OCI-LY3 (cell line): Measurements from ENCODE around the gene TSPAN10.

Experiments
- CTCF ChIP-seq: fragments of 200-600, 300-600 bp; sonication (generic); IDR thresholded peaks from 2 replicates; pipeline ENCODE4 v1.5.1; 2014; ENCODE audit warnings: antibody characterized with exemption, low read length, low read depth
- EZH2phosphoT487 ChIP-seq: fragments of 200-600 bp; shearing (Covaris generic); IDR thresholded peaks from 2 replicates; pipeline ENCODE4 v1.6.1; 2018; ENCODE audit warnings: antibody characterized with exemption, mixed run types, low read depth

- TF ChIP-seq EZH2phosphoT487 (no peak), CTCF (no peak)
Observed at GRCh38 chr17:81607431-81607830, 29.6 kb upstream of the TSPAN10 start.
